HG02870 (cell line): ENCODE data around the gene ELMO1.
A peak's percentile ranks its signal among the peaks of the same experiment; 100 is the strongest.

Experiments
- ATAC-seq: cut with Tn5 transposase; IDR thresholded peaks from one replicate; pipeline ENCODE4 v1.9.1; 2021; ENCODE audit warnings: mild to moderate bottlenecking, moderate library complexity; ENCODE audit not compliant: unreplicated experiment

ELMO1 gene

GRCh38 chr7:37471619-37472018, 23.0 kb upstream of the ELMO1 start:
- ATAC-seq = no peak

DNA sequence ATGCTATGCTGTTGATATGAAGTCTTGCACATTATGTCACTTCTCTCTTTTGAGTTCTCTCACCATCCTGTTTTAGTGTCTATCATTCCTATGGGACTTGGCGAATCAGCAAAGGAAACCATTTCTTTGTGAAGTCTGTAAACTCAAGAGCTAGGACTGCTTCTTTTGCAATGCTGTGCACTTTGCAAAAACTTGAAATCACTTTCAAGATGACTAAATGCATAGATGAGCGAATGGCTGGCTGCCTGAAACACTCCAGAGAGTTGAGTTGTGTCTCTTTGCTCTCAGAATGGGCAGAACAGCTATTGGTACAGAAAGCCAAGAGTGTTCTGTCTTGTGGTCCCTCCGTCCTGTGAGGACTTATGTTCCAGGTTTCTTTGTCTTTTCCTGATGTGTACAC, 18.3 kb upstream of the ELMO1 start:
- peak; percentile 57 for ATAC-seq

DNA sequence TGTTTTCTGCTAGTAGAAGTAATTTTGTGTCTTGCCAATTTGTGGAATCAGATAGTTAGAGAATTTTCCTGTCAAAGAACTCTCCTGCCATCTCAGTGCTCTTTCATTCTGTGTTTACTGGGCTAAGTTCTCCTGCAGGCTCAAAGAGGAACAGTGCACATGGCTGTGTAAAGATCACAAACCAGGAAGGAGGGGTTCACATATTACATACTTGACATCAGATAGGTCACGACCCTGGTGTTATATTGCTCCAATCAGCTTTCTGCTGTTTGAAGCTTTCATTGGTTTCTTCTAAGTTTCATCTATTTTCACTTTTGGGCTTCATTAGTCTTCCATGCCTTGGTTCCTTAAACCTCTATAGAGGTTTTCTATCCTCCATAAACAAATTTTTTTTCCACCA, 13.5 kb upstream of the ELMO1 start:
- no peak for ATAC-seq

GRCh38 chr7:37455081-37455480, 6.4 kb upstream of the ELMO1 start:
- no peak for ATAC-seq

- ATAC-seq = no peak
Observed at GRCh38 chr7:37452346-37452745, 3.7 kb upstream of the ELMO1 start.

DNA sequence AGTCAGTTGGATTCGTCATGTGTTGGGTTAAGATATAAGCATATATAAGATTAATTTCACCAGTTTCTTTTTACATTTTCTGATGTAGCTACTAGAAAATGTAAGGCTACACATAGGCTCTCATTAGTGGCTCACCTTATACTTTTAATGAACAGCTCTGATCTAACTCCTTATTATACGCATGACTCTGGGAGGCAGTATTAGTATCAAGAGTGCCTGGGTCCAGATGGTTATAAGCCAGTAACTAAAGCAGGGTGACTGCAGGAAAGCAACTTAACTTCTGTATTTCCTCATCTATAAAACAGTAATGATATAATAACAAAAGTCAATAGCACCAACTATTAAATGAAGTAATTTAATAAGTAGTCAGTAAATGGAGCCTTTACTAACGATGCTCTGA, 1.4 kb upstream of the ELMO1 start:
- ATAC-seq = no peak

DNA sequence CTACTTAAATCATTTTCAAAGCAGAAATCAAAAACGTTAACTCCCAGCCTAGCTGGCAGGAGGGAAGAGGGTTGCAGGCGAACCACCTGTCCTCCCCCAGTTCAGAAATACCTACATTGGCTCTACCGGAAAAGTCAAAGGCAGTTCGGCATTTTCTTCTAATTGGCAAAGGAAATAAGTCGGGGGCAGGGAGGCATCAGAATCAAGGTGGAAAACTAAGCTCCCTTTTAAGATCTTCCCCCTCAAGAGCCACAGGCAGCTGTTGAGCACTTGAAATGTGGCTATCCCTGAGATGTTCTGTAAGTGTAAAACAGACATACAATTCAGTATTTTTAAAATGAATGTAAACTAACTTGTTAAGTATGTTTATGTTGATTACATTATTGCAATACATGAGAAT, 957 bp upstream of the ELMO1 start:
- no peak for ATAC-seq

DNA sequence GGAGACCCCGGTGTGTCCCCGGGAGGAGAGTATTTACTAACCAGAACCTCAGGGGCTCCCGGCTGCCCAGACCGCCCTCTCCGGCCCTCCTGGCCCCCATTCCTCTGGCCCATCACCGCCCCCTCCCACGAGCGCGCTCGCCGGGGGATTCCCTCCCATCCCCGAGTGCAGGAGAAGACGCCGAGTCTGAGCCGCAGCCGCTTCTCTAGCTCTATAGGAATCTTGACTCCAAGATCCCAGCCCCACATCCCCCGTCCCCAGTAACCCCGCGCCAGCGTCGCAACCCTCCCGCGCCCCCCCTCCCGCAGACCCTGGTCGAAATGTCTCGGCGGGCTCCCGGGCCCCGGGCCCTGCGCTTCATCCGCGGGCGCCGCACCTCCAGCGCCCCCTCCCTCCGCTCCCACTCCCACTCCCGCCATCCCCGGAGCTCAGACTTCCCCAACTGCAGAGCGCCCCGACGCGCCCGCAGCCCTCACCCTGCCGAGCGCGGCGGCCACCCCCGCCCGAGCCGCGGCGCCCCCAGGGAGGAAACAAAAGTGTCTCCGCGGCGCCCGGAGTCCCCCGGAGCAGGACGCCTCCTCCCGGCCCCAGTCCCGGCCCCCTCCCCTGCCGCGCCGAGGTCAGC, 541 bp downstream of the ELMO1 start:
- ATAC-seq = peak; percentile 12

DNA sequence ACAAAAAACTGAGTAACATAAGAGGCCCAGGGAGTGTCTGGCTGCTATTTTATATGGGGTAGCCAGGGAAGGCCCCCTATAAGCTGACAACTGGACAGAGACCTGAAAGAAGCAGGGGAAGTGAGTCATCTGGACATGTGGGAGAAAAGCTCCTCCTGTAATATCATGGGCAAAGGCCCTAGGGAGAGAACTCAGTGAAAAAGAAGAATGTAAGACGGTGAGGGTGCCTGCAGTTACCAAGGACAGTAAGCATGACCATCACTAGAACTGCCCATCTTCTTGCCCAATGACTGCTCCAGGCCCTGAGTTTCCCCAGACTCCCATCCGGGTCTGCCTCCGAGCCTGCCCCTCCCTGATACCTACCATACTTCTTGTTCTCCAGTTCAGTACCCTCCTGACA, 2.3 kb downstream of the ELMO1 start:
- ATAC-seq = no peak

DNA sequence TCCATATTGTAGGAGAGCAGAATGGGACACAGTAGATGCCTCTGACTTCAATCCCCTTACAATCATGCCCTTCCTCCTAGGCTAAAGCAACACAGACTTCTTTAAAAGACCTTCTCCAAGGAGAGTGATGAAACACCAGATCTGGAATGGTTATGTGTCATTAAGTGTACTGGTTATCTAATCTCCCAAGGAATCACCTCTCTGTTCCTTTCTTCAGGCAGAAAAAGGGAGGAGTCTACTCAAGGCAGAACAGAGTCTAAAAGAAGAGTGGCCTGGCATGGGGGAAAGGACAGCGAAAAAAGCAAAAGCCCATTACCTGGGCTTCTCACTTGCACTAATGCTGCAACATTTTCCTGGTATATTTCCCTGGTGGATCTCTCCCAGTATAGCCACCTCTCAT, 2.9 kb downstream of the ELMO1 start:
- no peak for ATAC-seq

DNA sequence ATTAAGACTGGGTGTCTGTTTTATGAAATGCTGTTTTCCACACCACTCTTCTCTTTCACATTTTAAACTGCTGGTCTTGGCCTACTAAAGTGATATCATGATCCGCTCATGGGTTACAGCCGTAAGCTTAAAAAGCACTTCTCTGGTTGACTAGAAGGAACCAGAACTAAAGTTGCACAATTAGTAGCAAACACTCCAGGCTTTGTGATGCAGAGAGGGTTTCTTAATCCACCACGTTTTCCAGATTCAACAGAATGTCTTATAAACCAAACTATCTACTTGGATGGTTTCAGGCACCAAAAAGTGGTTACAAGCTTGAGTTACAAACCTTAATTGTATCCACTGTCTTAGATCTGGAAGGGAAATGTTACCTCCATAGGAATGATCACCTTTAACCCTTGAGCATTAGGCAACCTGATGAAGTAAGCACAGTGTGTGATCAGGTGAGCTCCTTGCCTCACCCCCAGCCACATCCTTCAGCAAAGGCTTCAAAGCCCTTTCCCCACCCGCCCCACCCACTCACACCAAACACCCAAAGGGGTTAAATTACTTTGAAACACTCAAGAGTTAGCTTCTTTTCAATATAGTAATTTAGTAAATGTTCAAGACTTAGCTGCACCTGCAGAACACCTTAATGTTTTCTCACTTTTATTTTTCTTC, 3.5 kb downstream of the ELMO1 start:
- no peak for ATAC-seq

DNA sequence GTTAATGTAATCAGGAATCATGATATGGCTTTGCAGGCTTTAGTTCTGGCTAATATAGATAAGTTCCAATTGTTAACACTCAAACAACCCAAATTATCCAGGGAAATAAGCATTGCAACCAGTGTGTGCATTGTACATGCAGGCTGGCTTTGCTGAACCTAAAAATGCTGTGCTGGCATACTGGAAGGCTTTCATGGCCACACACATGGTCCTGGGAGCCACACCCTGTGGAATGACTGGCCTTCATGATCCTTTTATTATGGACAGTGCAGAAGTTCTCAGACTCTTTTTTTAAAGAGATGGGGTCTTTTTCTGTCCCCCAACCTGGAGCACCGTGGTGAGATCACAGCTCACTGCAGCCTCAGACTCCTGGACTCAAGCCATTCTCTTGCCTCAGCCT, 5.0 kb downstream of the ELMO1 start:
- no peak for ATAC-seq

GRCh38 chr7:37442268-37442667, 6.4 kb downstream of the ELMO1 start:
- ATAC-seq = no peak

- ATAC-seq = no peak
Observed at GRCh38 chr7:37441816-37442215, 6.8 kb downstream of the ELMO1 start.

DNA sequence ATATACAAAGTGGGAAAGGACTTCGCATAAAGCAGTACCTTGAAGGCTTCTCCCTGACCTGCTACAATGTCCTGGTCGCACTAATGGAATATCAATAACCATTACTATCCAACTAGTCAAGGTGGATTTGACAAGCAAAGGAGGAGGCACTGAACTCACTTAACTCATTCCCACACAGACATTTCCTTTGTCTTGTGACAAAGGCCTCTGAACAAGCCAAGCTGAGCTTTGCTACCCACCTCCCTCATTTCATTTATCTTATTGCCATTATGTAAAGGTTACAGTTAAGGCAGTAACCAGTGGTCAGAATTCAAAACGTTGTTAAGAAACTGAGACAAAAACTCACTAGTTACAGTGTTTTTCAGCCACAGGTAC, 7.3 kb downstream of the ELMO1 start:
- ATAC-seq = no peak

GRCh38 chr7:37440738-37441385, 7.8 kb downstream of the ELMO1 start:
- no peak for ATAC-seq

GRCh38 chr7:37439653-37440026, 9.0 kb downstream of the ELMO1 start:
- no peak for ATAC-seq

- ATAC-seq = no peak
Observed at GRCh38 chr7:37438906-37439652, 9.6 kb downstream of the ELMO1 start.

DNA sequence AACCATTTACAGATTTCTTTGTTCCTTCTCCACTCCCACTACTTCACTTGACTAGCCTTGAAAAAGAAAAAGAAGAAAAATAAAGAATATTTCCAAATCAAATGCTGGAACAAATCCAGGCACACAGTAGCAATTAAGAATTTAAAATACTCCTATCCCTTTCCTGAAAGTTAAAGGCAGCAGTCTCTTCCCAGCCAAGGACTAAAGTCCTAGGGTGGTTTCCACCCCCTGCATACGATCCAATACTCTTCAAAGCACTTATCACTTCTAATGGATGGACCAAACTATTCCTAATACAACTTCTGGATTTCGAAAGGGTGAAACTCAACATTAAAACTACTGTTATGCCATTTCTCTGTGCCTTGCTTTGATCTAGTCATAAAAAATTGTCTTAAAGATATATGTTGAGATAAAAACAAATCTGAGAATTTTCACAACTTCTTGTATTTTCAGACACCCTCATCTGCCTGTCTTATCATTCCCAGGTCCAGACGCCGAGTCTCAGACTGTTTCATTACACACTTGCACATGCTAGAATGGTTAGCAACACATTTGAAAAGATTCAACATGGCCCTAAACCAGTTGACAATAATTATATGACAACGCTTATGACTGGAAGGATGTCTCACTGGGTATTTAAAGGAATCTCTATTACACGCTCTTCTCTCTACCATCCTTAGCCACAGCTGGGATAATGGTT, 13.4 kb downstream of the ELMO1 start:
- ATAC-seq = no peak

GRCh38 chr7:37434529-37434928, 14.1 kb downstream of the ELMO1 start:
- no peak for ATAC-seq

DNA sequence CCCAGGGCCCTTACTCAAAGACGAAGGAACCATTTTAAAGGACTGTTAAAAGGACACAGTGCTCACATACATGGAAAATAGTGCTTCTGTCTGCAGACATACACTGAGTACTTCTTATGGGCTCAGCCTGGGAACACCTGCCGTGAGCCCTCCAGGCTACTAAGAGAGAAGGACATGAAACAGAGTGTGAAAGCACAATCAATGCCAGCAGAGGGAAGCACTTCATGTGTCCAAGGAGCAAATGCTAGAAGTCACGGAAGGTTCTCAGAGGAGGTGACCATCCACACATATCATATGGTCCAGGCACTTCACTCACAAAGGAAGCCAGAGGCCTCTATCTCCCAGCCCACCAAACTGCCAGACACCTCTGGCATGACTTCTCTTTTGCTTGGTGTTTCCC, 15.5 kb downstream of the ELMO1 start:
- ATAC-seq = no peak
